Aorta (tissue), 5 donors: ENCODE data around the gene RIMKLA. TPM values are rescaled to one million over a fixed set of nuclear protein-coding genes. Genes with fewer than 3 reads are reported as not detected.

ENCODE experiments used
- ATAC-seq: fragments of 200-7000 bp; cut with Tn5 transposase; one replicate; pipeline ENCODE4 v1.9.1; 2022; ENCODE audit warnings: moderate library complexity; ENCODE audit not compliant: low FRiP score
- DNase-seq, 2 donors: peaks; one replicate each; pipeline ENCODE4 v3.0.0-alpha.2; 2020
- H3K27ac ChIP-seq, 2 donors: one replicate each; pipeline ENCODE4 v1.5.1; 2013; ENCODE audit warnings: low read length in 2 of 2, mild to moderate bottlenecking in 2 of 2, moderate library complexity in 2 of 2, control low read depth in 1 of 2, inconsistent platforms in 1 of 2, low read depth in 1 of 2
- H3K27me3 ChIP-seq, 2 donors: one replicate each; pipeline ENCODE4 v1.6.1; 2013; ENCODE audit warnings: control low read depth in 1 of 2, low read length in 1 of 2, mild to moderate bottlenecking in 1 of 2, moderate library complexity in 1 of 2; ENCODE audit not compliant: insufficient read depth in 2 of 2, control insufficient read depth in 1 of 2
- H3K36me3 ChIP-seq, 2 donors: one replicate each; pipeline ENCODE4 v1.6.1; 2013; ENCODE audit warnings: control low read depth in 1 of 2, low read length in 1 of 2, mild to moderate bottlenecking in 1 of 2; ENCODE audit not compliant: insufficient read depth in 2 of 2, control insufficient read depth in 1 of 2
- H3K4me1 ChIP-seq, 2 donors: one replicate each; pipeline ENCODE4 v1.6.1; 2013; ENCODE audit warnings: low read length in 2 of 2, control low read depth in 1 of 2, mild to moderate bottlenecking in 1 of 2, moderate library complexity in 1 of 2; ENCODE audit not compliant: insufficient read depth in 2 of 2, control insufficient read depth in 1 of 2
- H3K4me3 ChIP-seq, 2 donors: one replicate each; pipeline ENCODE4 v1.5.1; 2013; ENCODE audit warnings: low read length in 2 of 2, control low read depth in 1 of 2, mild to moderate bottlenecking in 1 of 2
- H3K9me3 ChIP-seq: one replicate; pipeline ENCODE4 v1.6.1; 2013; ENCODE audit warnings: mild to moderate bottlenecking, low read length; ENCODE audit not compliant: control insufficient read depth
- WGBS, 2 donors: extraction: QIAGEN DNeasy Blood & Tissue Kit; methylation state at CpG; one replicate each; pipeline ENCODE4 v1.1.7; 2013; 5-methylcytosine and 5-hydroxymethylcytosine counted together
- intact Hi-C, 2 donors: fragments of 100-400 bp; cut with DNase I; formaldehyde crosslinking; loops; one replicate each; pipeline versions ENCODE4 v1.14.2 to v1.15.0; 2022
- polyA plus RNA-seq, 2 donors: library from polyadenylated mRNA; stranded (reverse); fragments of 200-250 nt; gene quantifications; one replicate each; pipeline ENCODE4 v1.2.3, GENCODE V29; 2013
- total RNA-seq, 2 donors: library from RNA; stranded (reverse); fragmentation: NEBNext Ultra II Directional; extraction: Animal tissue kit (Norgen Biotek cat#: 25700); gene quantifications; one replicate each; pipeline ENCODE4 v1.2.1, GENCODE V29; 2021
- donor health status: healthy with polysubstance abuse.
- donor health status: Bipolar disorder and iron deficiency.
- donor health status: DM: no; HTN: no; CAD: no.
- donor health status: DM: no; HTN: no; CAD: no.
- donor health status: DM: yes; HTN: yes; CAD: no.

RIMKLA gene
- total and polyA plus RNA-seq, 4 donors, result 0.06 to 1.3 (median 0.39) TPM

DNA sequence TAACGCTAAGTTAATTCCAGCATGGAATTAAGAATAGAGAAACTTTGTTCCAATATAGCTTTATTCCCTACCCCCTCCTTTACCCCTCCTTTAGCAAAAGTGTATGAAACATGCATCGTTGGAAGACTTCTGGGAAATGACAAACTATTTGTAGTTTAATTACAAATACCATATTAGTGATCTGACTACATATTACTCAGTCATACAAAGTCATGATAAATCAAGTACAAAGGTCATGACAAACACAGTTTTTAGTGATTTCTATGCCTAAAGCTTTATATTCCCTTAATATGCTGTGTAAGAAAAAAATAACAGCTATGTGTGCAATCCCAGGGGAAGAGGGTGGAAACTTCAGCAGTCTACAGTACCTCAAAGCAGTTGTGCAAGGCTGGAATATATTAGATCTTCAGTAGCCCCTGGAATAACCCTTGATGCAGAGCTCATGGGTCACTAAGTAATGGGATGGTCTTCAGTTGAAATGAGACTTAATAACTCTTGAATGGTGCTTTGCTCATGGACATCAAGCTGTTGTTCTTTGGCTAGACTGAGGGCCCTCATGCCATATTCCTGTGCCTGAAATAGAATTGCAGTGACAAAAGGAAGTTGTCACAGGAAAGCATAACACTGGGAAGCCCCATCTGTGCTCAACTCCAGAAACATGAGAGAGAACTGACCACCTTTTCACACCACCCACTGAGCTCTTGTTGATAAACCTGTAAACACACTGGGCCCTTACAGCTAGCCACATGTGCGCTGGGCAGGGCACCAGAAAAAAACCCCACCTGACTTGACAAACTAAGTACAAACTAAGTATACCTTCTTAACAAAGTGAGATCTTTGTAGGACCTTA, 49.9 kb downstream of the RIMKLA start:
- no peaks in the 10 kb centered on the region for H3K36me3 ChIP-seq
- 81 to 83% methylated on average over 3 of the region's 3 CpGs for WGBS, 2 donors
- H3K27ac ChIP-seq, result no peak overlapping the region
- DNase-seq, result no peak
- no peaks in the 10 kb centered on the region for H3K4me1 ChIP-seq
- intact Hi-C loops, result no loop called here
- H3K27me3 ChIP-seq, result no peaks in the 10 kb centered on the region
- no peaks in the 10 kb centered on the region for H3K9me3 ChIP-seq
- H3K4me3 ChIP-seq, result no peak overlapping the region
- ATAC-seq, result no peak

DNA sequence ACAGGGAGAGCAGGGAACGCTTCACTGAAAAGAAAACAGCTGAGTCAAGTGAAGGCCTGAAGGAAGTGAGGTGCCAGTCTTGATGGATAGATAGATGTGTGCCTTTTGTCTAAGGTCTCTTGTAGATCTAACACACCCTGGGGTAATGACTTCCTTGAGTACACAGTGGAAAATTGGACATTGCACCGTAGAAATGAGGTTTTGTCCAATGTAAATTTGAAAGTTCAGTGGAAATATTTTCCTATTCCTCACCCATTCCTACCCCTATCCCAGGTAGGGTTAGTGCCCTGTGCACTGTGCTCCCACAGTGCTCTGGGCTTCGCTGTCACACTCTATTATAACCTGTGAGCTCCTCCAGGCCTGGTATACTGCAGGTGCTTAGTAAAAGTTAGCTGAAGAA, 50.9 kb downstream of the RIMKLA start:
- ATAC-seq (no peak), DNase-seq (no peak)
- no peak overlapping the region for H3K27ac ChIP-seq
- WGBS, 2 donors, result 74 to 78% methylated on average over 3 of the region's 3 CpGs
- H3K36me3 ChIP-seq, result no peaks in the 10 kb centered on the region
- H3K4me1 ChIP-seq, result no peaks in the 10 kb centered on the region
- no peak overlapping the region for H3K4me3 ChIP-seq
- no peaks in the 10 kb centered on the region for H3K27me3 ChIP-seq
- H3K9me3 ChIP-seq, result no peaks in the 10 kb centered on the region
- intact Hi-C loops, result no loop called here

DNA sequence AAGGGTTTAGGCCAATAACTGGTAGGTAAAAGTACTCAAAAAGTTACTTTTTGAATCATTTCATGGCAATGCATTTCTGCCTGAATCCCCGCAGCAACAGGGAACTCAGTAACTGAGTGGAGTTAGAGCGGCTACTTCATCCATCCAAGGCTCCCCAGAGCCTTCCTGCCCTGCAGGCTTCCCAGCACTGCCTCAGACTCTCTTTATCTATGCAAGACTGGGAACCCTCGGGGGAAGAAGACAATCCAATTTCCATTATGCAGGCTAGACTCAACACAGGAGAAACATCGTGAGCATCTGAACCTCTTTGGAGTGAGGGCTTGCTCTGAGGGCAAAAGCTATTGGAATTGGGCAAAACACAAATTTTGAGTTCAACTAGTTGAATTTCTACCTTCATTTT, 52.1 kb downstream of the RIMKLA start:
- no peak overlapping the region for H3K4me3 ChIP-seq
- no peaks in the 10 kb centered on the region for H3K36me3 ChIP-seq
- intact Hi-C loops, result no loop called here
- no peaks in the 10 kb centered on the region for H3K27me3 ChIP-seq
- H3K9me3 ChIP-seq, result no peaks in the 10 kb centered on the region
- ATAC-seq, result no peak
- no peak for DNase-seq
- H3K4me1 ChIP-seq, result no peaks in the 10 kb centered on the region
- H3K27ac ChIP-seq, result no peak overlapping the region
- 88 to 90% methylated on average over 4 of the region's 4 CpGs for WGBS, 2 donors

DNA sequence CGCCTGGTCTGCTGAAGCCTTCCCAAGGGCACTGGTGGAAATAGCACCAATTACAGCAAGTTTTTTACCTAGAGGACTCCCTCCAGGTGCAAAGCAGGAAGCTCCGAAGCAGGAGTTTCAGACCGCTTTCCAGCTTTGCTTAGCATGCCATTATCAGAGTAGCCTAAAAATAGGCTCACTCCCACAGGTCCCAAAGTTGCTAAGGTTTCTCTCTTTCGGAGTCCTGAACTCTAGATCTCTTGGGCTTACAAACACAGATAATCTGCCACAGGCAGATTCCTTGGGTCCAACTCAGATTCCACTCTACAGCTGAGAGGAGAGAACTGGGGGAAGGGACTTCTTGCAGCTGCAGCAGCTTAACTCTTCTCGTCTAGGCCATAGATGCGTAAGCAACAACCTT, 52.8 kb downstream of the RIMKLA start:
- no peak for ATAC-seq
- Histone ChIP-seq H3K36me3 (no peaks in the 10 kb centered on the region), H3K27ac (no peak overlapping the region), H3K4me1 (no peaks in the 10 kb centered on the region), H3K4me3 (no peak overlapping the region), H3K9me3 (no peaks in the 10 kb centered on the region), H3K27me3 (no peaks in the 10 kb centered on the region)
- intact Hi-C loops, result no loop called here
- 81% methylated on average over 6 of the region's 6 CpGs for WGBS, 2 donors
- DNase-seq, result no peak

DNA sequence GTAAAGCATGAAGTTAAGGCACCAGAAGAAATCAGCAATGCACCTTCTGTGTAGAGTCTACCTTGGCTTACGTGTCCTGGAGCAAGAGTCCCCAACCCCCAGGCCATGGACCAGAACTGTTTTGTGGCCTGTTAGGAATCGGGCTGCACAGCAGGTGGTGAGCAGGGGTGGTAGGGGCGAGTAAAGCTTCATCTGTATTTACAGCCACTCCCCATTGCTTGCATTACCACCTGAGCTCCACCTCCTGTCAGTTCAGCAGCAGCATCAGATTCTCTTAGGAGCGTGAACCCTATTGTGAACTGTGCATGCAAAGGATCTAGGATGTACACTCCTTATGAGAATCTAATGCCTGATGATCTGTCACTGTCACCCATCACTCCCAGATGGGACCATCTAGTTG, 53.7 kb downstream of the RIMKLA start:
- H3K4me1 ChIP-seq, result no peaks in the 10 kb centered on the region
- no peaks in the 10 kb centered on the region for H3K27me3 ChIP-seq
- no peaks in the 10 kb centered on the region for H3K9me3 ChIP-seq
- no peaks in the 10 kb centered on the region for H3K36me3 ChIP-seq
- ATAC-seq (no peak), DNase-seq (no peak)
- H3K27ac ChIP-seq, result no peak overlapping the region
- intact Hi-C loops, result no loop called here
- WGBS, 2 donors, result 92 to 98% methylated on average over 4 of the region's 4 CpGs
- no peak overlapping the region for H3K4me3 ChIP-seq

DNA sequence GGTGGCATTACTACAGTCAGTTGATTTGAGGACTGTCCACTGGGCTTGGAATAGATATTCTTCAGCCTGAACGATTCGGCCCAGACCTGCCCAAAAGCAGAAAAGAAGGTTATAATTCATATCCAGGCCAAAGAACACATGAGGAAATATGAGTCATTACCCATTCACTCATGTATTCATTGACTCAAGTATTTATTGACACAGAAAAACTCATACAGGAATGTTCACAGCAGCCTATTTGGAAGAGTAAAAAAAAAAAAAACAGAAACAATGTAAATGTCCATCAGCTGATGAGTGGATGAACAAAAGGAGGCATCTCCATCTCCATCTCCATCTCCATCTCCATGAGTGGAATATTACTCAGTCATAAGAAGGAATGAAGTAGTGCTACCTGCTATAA, 59.3 kb downstream of the RIMKLA start:
- no peak overlapping the region for H3K27ac ChIP-seq
- H3K36me3 ChIP-seq, result no peaks in the 10 kb centered on the region
- no peak for ATAC-seq
- no peak overlapping the region for H3K4me3 ChIP-seq
- no peaks in the 10 kb centered on the region for H3K4me1 ChIP-seq
- intact Hi-C loops, result loop anchor here in 1 of 2 donors (5.0 kb wide), 1 partner anchor 93 kb away; no protein-coding TSS in a partner anchor
- WGBS, 2 donors, result 4 to 7% methylated on average over 2 of the region's 2 CpGs
- H3K9me3 ChIP-seq, result no peaks in the 10 kb centered on the region
- DNase-seq, result no peak
- no peaks in the 10 kb centered on the region for H3K27me3 ChIP-seq

DNA sequence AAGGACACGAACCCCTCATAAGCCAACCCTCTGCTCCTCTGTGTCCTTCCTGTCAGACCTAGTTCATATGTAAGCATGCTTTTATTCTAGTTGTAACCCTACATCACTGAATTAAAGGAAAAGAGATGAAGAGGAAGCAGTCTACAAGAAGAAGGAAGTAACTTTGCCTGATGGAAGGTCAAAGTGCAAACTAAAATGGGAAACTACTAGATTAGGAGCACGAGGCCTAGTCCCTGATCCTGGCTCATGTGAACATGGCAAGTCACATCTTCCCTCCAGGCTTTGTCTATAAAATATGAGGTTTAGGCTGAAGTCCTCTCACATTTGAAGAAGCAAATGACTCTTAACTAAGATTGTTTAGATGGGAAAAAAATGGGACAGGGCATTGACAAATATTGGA, 62.1 kb downstream of the RIMKLA start:
- Histone ChIP-seq H3K4me1 (no peaks in the 10 kb centered on the region), H3K36me3 (no peaks in the 10 kb centered on the region), H3K9me3 (no peaks in the 10 kb centered on the region), H3K27ac (no peak overlapping the region), H3K4me3 (no peak overlapping the region), H3K27me3 (no peaks in the 10 kb centered on the region)
- WGBS, 2 donors, result 41 to 47% methylated on average over 2 of the region's 2 CpGs
- ATAC-seq, result no peak
- intact Hi-C loops, result no loop called here
- no peak for DNase-seq

DNA sequence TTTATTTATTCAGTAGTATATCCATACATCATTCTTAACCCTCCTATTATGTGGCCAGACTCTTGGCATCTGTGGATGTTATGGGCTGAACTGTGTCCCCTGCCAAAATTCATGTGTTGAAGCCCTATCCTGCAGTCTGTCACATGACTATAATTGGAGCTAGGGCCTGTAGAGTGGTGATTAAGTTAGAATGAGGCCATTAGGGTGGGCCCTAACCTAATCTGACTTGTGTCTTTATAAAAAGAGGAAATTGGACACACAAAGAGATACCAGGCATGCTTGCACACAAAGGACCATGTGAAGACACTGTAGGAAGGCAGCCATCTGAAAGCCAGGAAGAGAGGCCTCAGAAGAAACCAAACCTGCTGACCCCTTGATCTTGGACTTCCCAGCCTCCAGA, 68.7 kb downstream of the RIMKLA start:
- ATAC-seq, result no peak
- intact Hi-C loops, result no loop called here
- no peaks in the 10 kb centered on the region for H3K4me1 ChIP-seq
- no peak overlapping the region for H3K27ac ChIP-seq
- no peaks in the 10 kb centered on the region for H3K27me3 ChIP-seq
- DNase-seq, result no peak
- no peak overlapping the region for H3K4me3 ChIP-seq
- H3K36me3 ChIP-seq, result no peaks in the 10 kb centered on the region
- no peaks in the 10 kb centered on the region for H3K9me3 ChIP-seq

DNA sequence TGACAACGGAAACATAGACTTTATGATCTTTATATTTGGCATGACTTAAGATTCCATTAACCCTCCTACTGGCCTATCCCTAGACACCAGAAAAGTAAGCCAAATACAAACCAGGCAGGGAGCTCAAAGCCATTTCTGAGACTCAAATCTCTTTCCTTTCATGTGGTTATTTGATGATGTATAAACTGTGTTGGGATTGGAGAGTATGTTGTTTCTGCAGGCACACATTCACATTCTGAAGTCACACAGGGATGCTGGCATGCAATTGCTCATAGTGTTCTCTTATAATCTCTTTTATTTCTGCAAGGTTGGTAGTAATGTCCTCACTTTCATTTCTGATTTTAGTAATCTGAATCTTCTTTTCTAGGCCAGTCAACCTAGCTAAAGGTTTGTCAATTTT, 69.5 kb downstream of the RIMKLA start:
- 58 to 59% methylated on average over 1 of the region's 1 CpG for WGBS, 2 donors
- Histone ChIP-seq H3K4me1 (no peaks in the 10 kb centered on the region), H3K27me3 (no peaks in the 10 kb centered on the region), H3K9me3 (no peaks in the 10 kb centered on the region), H3K27ac (no peak overlapping the region), H3K36me3 (no peaks in the 10 kb centered on the region), H3K4me3 (no peak overlapping the region)
- no peak for ATAC-seq
- no peak for DNase-seq
- intact Hi-C loops, result no loop called here
